GM12878 (cell line): Measurements from ENCODE around the gene LRCH4. TPM values are rescaled to one million over a fixed set of nuclear protein-coding genes. Genes with fewer than 3 reads are reported as not detected.
A peak's percentile ranks its signal among the peaks of the same experiment; 100 is the strongest.

Experiments
- ATAC-seq: fragments of 200-7000 bp; cut with Tn5 transposase; 3 replicates; pipeline ENCODE4 v1.9.1; 2020; ENCODE audit warnings: mild to moderate bottlenecking, moderate library complexity
- BruUV-seq: library from RNA; stranded (reverse); fragments of 400-500 nt; replicated peaks from 2 replicates; lab custom pipeline; 2021; lab: Mats Ljungman, UMichigan
- CTCF ChIA-PET: fragments of 300-600 bp; sonication (Branson Sonifier 250); formaldehyde crosslinking; extraction: SDS; loops from one replicate; lab custom pipeline; 2021; ENCODE audit warnings: inconsistent platforms; lab: Yijun Ruan, JAX
- POLR2A ChIA-PET: fragments of 350-600 bp; formaldehyde crosslinking; extraction: SDS; loops from one replicate; lab custom pipeline; 2021; ENCODE audit warnings: inconsistent platforms; lab: Charles Lee
- RAD21 ChIA-PET: fragments of 300-600 bp; sonication (Branson Sonifier 250); formaldehyde crosslinking; loops from one replicate; lab custom pipeline; 2023; ENCODE audit warnings: antibody characterized with exemption; ENCODE audit not compliant: unreplicated experiment; lab: Charles Lee
- SMC1A ChIA-PET: fragments of 300-600 bp; sonication (Branson Sonifier 250); formaldehyde crosslinking; loops from one replicate; lab custom pipeline; 2023; ENCODE audit not compliant: unreplicated experiment, uncharacterized antibody; lab: Charles Lee
- DNase-seq: peaks from one replicate; pipeline ENCODE4 v3.0.0-alpha.2; 2011; ENCODE audit warnings: low read depth, low spot score
- FAIRE-seq: peaks from 3 replicates; lab custom pipeline; 2011; peaks lifted over from hg19 to GRCh38; lab: Jason Lieb, UNC
- H2AFZ ChIP-seq: 2 replicates; pipeline ENCODE4 v1.6.0; 2011; ENCODE audit warnings: low read depth, low read length, control low read depth; ENCODE audit not compliant: control insufficient read depth
- H3K27ac ChIP-seq: 2 replicates; pipeline ENCODE4 v1.5.1; 2011; ENCODE audit warnings: control low read depth; ENCODE audit not compliant: control insufficient read depth, insufficient read depth
- H3K27me3 ChIP-seq, 2 experiments: replicated peaks in 1 of 2; 2 replicates each; pipeline versions ENCODE4 v1.6.0 to v1.6.1; 2011; ENCODE audit warnings: low read length in 1 of 2; ENCODE audit not compliant: control insufficient read depth in 2 of 2, insufficient read depth in 2 of 2
- H3K36me3 ChIP-seq, 2 experiments: 2 replicates each; pipeline ENCODE4 v1.5.1; 2011; ENCODE audit warnings: low read length in 1 of 2; ENCODE audit not compliant: control insufficient read depth in 2 of 2, insufficient read depth in 2 of 2
- H3K4me1 ChIP-seq: 2 replicates; pipeline ENCODE4 v1.6.1; 2011; ENCODE audit warnings: mild to moderate bottlenecking, low read length, moderate library complexity, mixed read lengths; ENCODE audit not compliant: control insufficient read depth, insufficient read depth
- H3K4me2 ChIP-seq: 2 replicates; pipeline ENCODE4 v1.6.0; 2011; ENCODE audit warnings: control low read depth; ENCODE audit not compliant: control insufficient read depth, insufficient read depth
- H3K4me3 ChIP-seq: fragments of 200-600 bp; sonication (generic); 2 replicates; pipeline ENCODE4 v1.5.1; 2016
- H3K79me2 ChIP-seq: 2 replicates; pipeline ENCODE4 v1.6.0; 2011; ENCODE audit warnings: low read length; ENCODE audit not compliant: control insufficient read depth, insufficient read depth
- H3K9ac ChIP-seq: 2 replicates; pipeline ENCODE4 v1.8.0; 2011; ENCODE audit warnings: low read length, control low read depth, mixed read lengths; ENCODE audit not compliant: control insufficient read depth, insufficient read depth
- H3K9me3 ChIP-seq: replicated peaks from 3 replicates; pipeline ENCODE4 v1.5.1; 2011; ENCODE audit warnings: mild to moderate bottlenecking, low read length; ENCODE audit not compliant: control insufficient read depth, insufficient read depth
- H4K20me1 ChIP-seq: 2 replicates; pipeline ENCODE4 v1.6.0; 2011; ENCODE audit not compliant: control insufficient read depth, insufficient read depth
- ATF7 ChIP-seq: fragments of 450-650 bp; IDR thresholded peaks from 2 replicates; pipeline ENCODE4 v1.6.1; 2016; ENCODE audit warnings: low read depth, mild to moderate bottlenecking
- CBX5 ChIP-seq: sonication (generic); IDR thresholded peaks from 2 replicates; pipeline ENCODE4 v1.6.1; 2016; ENCODE audit warnings: low read depth, moderate library complexity, mild to moderate bottlenecking, inconsistent platforms
- ESRRA ChIP-seq: IDR thresholded peaks from 2 replicates; pipeline ENCODE4 v1.6.1; 2012; ENCODE audit warnings: mild to moderate bottlenecking, low read length, improper control_type of control experiment
- NFYB ChIP-seq: IDR thresholded peaks from 2 replicates; pipeline ENCODE4 v1.6.1; 2011; ENCODE audit warnings: low read depth, mild to moderate bottlenecking, low read length, improper control_type of control experiment, moderate library complexity; ENCODE audit not compliant: insufficient read depth
- RAD21 ChIP-seq: IDR thresholded peaks from 2 replicates; pipeline ENCODE4 v1.6.1; 2011; ENCODE audit warnings: mild to moderate bottlenecking, low read depth, low read length, moderate library complexity; ENCODE audit not compliant: insufficient read depth
- RCOR1 ChIP-seq: conservative IDR thresholded peaks from 2 replicates; pipeline ENCODE4 v1.6.1; 2012; ENCODE audit warnings: low read depth, low read length, improper control_type of control experiment
- SIN3A ChIP-seq: IDR thresholded peaks from 2 replicates; pipeline ENCODE4 v1.6.1; 2012; ENCODE audit warnings: low read depth, low read length, improper control_type of control experiment
- TCF12 ChIP-seq: IDR thresholded peaks from 2 replicates; pipeline ENCODE4 v1.6.1; 2011; ENCODE audit warnings: low read depth, mild to moderate bottlenecking, low read length
- WGBS: methylation state at CpG from one replicate; pipeline ENCODE4 v1.1.6; 2016; ENCODE audit warnings: low lambda C conversion rate; ENCODE audit not compliant: insufficient replicate concordance, insufficient coverage; ENCODE audit errors: missing lambda C conversion rate; 5-methylcytosine and 5-hydroxymethylcytosine counted together
- in situ Hi-C: fragments of 300-500 bp; cut with MboI; formaldehyde crosslinking; loops from 9 replicates; pipeline ENCODE4 v1.14.3; 2018; ENCODE audit warnings: mixed read lengths
- intact Hi-C: fragments of 100-400 bp; cut with micrococcal nuclease; formaldehyde crosslinking; loops from one replicate; pipeline ENCODE4 v1.14.2; 2022; ENCODE audit not compliant: unreplicated experiment
- polyA plus RNA-seq, 11 experiments: library from polyadenylated mRNA; depleted of rRNA in 4 of 11; unstranded in 6 of 11; stranded (reverse) in 5 of 11; fragments of >200 nt; fragmentation: Nextera tagmentation in 4 of 11; fragmentation: Illumina TruSeq in 1 of 11; extraction: Ambion mirVana in 4 of 11; extraction: Trizol in 1 of 11; gene quantifications; 1 replicate in 1 of 11; 2 replicates in 10 of 11; pipeline versions ENCODE4 v1.2.1 to v1.2.3, GENCODE V29; 2011 to 2016; ENCODE audit warnings: inconsistent platforms in 2 of 11, missing spikeins in 2 of 11, low read depth in 1 of 11
- total RNA-seq, 4 experiments: library from RNA; depleted of rRNA in 3 of 4; stranded (reverse); fragments of >200 nt in 3 of 4; fragmentation: Illumina TruSeq in 1 of 4; extraction: Trizol in 1 of 4; gene quantifications; 2 replicates each; pipeline versions ENCODE4 v1.2.1 to v1.2.3, GENCODE V29; 2013 to 2021
- TF ChIP-seq, protein P1 (sequence below), 3 experiments: IDR thresholded peaks in 2 of 3; conservative IDR thresholded peaks in 1 of 3; 2 replicates each; pipeline ENCODE4 v1.5.1; 2011; ENCODE audit warnings: low read depth in 3 of 3, low read length in 3 of 3, mild to moderate bottlenecking in 3 of 3, control low read depth in 2 of 3, moderate library complexity in 2 of 3, inconsistent platforms in 1 of 3, mixed read lengths in 1 of 3; ENCODE audit not compliant: control insufficient read depth in 2 of 3, insufficient read depth in 1 of 3; ENCODE audit errors: extremely low read depth in 1 of 3

LRCH4 gene
- total and polyA plus RNA-seq, 10 of the 15 experiments (the other 5 are each of a cell fraction or from before 2014, with no cell fraction given) = 0.58 to 96.7 (median 28.4) TPM

DNA sequence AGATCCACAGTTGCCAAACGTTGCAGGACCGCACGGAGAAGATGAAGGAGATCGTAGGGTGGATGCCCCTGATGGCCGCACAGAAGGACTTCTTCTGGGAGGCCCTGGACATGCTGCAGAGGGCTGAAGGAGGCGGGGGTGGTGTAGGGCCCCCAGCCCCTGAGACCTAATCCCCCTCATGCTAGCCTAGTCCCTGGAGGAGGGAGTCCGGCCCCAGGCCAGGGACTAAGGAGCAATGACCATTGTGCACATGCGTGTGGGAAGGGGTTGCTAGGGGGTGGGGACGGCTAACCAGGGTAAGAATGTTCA lies 14.8 kb upstream of the LRCH4 start (continued):
- no peak for TF ChIP-seq SIN3A
- no peak for TF ChIP-seq ESRRA
- TF ChIP-seq TCF12 = no peak
- TF ChIP-seq ATF7 = no peak

DNA sequence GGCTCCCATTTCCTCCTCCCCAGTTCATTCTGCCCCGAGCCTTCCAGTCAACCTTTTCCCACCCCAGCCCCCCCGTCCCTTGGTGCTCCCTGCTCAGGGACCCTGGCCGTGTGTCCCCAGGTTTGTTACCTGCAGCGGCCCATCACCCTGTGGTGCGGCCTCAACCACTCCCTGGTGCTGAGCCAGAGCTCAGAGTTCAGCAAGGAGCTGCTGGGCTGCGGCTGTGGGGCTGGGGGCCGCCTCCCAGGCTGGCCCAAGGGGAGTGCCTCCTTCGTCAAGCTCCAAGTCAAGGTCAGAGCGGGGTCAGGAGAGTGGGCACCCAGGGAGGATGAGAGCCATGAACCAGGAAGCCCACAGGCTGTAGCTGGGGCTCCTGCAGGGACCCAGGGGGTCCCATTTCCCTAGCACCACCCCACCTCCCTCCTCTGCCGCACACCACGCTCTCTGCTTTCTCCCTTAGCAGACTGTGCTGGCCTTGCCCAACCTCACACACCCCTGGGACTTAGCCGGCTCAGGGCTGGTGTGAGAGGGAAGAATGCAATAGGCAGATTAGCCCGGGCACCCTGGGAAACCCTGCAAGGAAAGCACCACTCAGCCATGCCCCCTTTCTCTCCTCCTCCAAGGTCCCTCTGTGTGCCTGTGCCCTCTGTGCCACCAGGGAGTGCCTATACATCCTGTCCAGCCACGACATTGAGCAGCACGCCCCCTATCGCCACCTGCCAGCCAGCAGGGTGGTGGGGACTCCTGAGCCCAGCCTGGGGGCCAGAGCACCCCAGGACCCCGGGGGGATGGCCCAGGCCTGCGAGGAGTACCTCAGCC lies 14.2 kb upstream of the LRCH4 start:
- POLR2A ChIA-PET = no interaction called here
- no peak for DNase-seq
- no peak overlapping the region for H3K9ac ChIP-seq
- no peak for FAIRE-seq
- intact Hi-C loops (no loop called here), in situ Hi-C loops (no loop called here)
- WGBS = 21% methylated on average over 18 of the region's 18 CpGs
- H2AFZ ChIP-seq = no peak overlapping the region
- H3K27me3 ChIP-seq = peaks cover 0 to 2% of the 10 kb centered on the region in 2 experiments; a peak in 2 of 4 replicates
- H3K79me2 ChIP-seq = no peaks in the 10 kb centered on the region
- peaks cover 6% of the 10 kb centered on the region for H3K4me1 ChIP-seq
- no peaks in the 10 kb centered on the region for H3K36me3 ChIP-seq
- SMC1A ChIA-PET = interaction anchor here (2.5 kb wide), 1 partner anchor 14 kb away, joined by 7 read pairs; the partner anchor contains the start of genes FBXO24 and LRCH4
- no TSS peak for BruUV-seq
- no peak overlapping the region for H3K4me2 ChIP-seq
- H4K20me1 ChIP-seq = no peaks in the 10 kb centered on the region
- no peak overlapping the region for H3K27ac ChIP-seq
- peak; percentile 17; the same call in 1 of the 3 replicates for ATAC-seq
- H3K9me3 ChIP-seq = no peaks in the 10 kb centered on the region
- TF ChIP-seq RCOR1 (no peak), RAD21 (no peak), CBX5 (no peak), NFYB (no peak)
- TF ChIP-seq, protein P1, sequence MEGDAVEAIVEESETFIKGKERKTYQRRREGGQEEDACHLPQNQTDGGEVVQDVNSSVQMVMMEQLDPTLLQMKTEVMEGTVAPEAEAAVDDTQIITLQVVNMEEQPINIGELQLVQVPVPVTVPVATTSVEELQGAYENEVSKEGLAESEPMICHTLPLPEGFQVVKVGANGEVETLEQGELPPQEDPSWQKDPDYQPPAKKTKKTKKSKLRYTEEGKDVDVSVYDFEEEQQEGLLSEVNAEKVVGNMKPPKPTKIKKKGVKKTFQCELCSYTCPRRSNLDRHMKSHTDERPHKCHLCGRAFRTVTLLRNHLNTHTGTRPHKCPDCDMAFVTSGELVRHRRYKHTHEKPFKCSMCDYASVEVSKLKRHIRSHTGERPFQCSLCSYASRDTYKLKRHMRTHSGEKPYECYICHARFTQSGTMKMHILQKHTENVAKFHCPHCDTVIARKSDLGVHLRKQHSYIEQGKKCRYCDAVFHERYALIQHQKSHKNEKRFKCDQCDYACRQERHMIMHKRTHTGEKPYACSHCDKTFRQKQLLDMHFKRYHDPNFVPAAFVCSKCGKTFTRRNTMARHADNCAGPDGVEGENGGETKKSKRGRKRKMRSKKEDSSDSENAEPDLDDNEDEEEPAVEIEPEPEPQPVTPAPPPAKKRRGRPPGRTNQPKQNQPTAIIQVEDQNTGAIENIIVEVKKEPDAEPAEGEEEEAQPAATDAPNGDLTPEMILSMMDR (IDR thresholded peaks at IDR 0.05 in 2 of 3, conservative IDR thresholded peaks at IDR 0.05 in 1 of 3; ENCODE audit: control insufficient read depth in 2 of 3, extremely low read depth in 1 of 3, insufficient read depth in 1 of 3, low read depth in 3 of 3, low read length in 3 of 3) = peak in 2 of 3 experiments; percentile 10 to 30; a peak in 3 of 6 replicates
- H3K4me3 ChIP-seq = no peak overlapping the region
- RAD21 ChIA-PET = no interaction called here
- CTCF ChIA-PET = interaction anchor here (0.6 to 3.4 kb wide), 3 partner anchors 9 to 16 kb away, joined by 3 to 9 read pairs (median 3); no protein-coding TSS in a partner anchor
